ENCODE data around the gene UNC45A. TPM values are rescaled to one million over a fixed set of nuclear protein-coding genes. Genes with fewer than 3 reads are reported as not detected.

The UNC45A gene
- total RNA-seq, 1 donor from 2014 or later = 72.8 TPM

GRCh38 chr15:90954712-90955623 is 19.9 kb downstream of the UNC45A start, which contains the start of gene RCCD1:
RCCD1 (plus strand) TSS chr15:90954884; CDS start chr15:90956735, 1,851 bp downstream.
- ATAC-seq (ENCODE audit: low read depth) = peak; percentile 94
- intact Hi-C loops (cut with micrococcal nuclease) = loop anchor here (1.0 to 10.0 kb wide), 7 partner anchors 20 to 1120 kb away; partner anchors contain the start of genes PRC1 and UNC45A
- TF ChIP-seq, protein P1, sequence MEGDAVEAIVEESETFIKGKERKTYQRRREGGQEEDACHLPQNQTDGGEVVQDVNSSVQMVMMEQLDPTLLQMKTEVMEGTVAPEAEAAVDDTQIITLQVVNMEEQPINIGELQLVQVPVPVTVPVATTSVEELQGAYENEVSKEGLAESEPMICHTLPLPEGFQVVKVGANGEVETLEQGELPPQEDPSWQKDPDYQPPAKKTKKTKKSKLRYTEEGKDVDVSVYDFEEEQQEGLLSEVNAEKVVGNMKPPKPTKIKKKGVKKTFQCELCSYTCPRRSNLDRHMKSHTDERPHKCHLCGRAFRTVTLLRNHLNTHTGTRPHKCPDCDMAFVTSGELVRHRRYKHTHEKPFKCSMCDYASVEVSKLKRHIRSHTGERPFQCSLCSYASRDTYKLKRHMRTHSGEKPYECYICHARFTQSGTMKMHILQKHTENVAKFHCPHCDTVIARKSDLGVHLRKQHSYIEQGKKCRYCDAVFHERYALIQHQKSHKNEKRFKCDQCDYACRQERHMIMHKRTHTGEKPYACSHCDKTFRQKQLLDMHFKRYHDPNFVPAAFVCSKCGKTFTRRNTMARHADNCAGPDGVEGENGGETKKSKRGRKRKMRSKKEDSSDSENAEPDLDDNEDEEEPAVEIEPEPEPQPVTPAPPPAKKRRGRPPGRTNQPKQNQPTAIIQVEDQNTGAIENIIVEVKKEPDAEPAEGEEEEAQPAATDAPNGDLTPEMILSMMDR (IDR thresholded peaks at IDR 0.05) = no peak

DNA sequence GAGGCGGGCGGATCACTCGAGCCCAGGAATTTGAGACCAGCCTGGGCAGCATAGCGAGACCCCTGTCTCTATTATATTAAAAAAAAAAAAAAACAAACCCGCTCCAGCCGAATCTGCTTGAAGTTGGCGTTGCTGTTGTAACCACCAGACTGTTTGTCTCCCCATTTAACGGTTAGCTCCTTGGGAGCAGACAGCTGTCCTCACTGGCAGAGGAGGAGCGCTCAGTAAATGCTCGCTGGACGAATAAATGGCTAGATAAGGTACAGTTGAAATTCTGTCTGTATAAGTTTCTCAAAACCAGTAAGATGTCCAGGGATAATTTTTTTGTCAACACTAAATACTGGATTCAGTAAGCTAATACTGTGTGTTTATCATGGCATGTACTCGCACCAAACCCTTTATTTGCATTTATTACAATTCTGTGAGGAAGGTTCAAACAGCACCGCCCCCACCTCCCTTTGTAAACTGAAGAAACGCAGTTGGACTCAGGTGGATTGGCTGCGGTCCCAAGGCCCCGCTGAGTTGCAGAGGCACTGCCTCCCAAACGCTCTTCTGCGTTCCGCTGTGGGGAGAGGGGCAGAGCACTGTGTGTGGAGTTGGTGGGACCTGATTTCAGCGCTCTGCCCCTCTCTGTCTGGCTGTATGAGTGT is 20.7 kb downstream of the UNC45A start:
- DNase-seq (no peak), ATAC-seq (ENCODE audit: low read depth) (no peak)
- ChIA-PET CTCF (interaction anchor here (0.7 to 4.7 kb wide), 13 partner anchors 21 to 316 kb away, joined by 3 to 39 read pairs (median 5); partner anchors contain the start of genes HDDC3, MAN2A2 and UNC45A), POLR2A (interaction anchor here (0.7 to 2.2 kb wide), 5 partner anchors 19 to 74 kb away, joined by 3 to 17 read pairs (median 3); partner anchors contain the start of gene HDDC3)
- Mint-ChIP-seq H3K36me3 (ENCODE audit: low read depth) (peaks cover 41% of the 10 kb centered on the region), H3K4me1 (peaks cover 21% of the 10 kb centered on the region), H3K27me3 (no peaks in the 10 kb centered on the region), H3K4me3 (peak overlapping the region; percentile 88), H3K27ac (no peak overlapping the region), H3K9me3 (no peaks in the 10 kb centered on the region)
- intact Hi-C loops (cut with micrococcal nuclease) = loop anchor here (1.0 to 10.0 kb wide), 7 partner anchors 25 to 1119 kb away; partner anchors contain the start of gene VPS33B
- TF ChIP-seq, protein P1 (IDR thresholded peaks at IDR 0.05) = no peak

More at GRCh38 chr15:90954712-90955623, 19.9 kb downstream of the UNC45A start, which contains the start of gene RCCD1:
- peak within 1 kb of the TSS; percentile 88 for H3K4me3 Mint-ChIP-seq
- no peaks in the 10 kb centered on the region for H3K27me3 Mint-ChIP-seq
- DNase-seq = peak; percentile 83
- H3K27ac Mint-ChIP-seq = peak within 1 kb of the TSS; percentile 92
- ChIA-PET CTCF (interaction anchor here (0.8 to 4.7 kb wide), 9 partner anchors 20 to 317 kb away, joined by 4 to 39 read pairs (median 9); partner anchors contain the start of genes HDDC3 and UNC45A), POLR2A (interaction anchor here (0.5 to 2.5 kb wide), 18 partner anchors 9 to 723 kb away, joined by 3 to 26 read pairs (median 4); partner anchors contain the start of genes HDDC3, MAN2A2, PRC1 and UNC45A)
- H3K9me3 Mint-ChIP-seq = no peaks in the 10 kb centered on the region
- H3K36me3 Mint-ChIP-seq (ENCODE audit: low read depth) = peaks cover 42% of the 10 kb centered on the region
- peaks cover 21% of the 10 kb centered on the region for H3K4me1 Mint-ChIP-seq

DNA sequence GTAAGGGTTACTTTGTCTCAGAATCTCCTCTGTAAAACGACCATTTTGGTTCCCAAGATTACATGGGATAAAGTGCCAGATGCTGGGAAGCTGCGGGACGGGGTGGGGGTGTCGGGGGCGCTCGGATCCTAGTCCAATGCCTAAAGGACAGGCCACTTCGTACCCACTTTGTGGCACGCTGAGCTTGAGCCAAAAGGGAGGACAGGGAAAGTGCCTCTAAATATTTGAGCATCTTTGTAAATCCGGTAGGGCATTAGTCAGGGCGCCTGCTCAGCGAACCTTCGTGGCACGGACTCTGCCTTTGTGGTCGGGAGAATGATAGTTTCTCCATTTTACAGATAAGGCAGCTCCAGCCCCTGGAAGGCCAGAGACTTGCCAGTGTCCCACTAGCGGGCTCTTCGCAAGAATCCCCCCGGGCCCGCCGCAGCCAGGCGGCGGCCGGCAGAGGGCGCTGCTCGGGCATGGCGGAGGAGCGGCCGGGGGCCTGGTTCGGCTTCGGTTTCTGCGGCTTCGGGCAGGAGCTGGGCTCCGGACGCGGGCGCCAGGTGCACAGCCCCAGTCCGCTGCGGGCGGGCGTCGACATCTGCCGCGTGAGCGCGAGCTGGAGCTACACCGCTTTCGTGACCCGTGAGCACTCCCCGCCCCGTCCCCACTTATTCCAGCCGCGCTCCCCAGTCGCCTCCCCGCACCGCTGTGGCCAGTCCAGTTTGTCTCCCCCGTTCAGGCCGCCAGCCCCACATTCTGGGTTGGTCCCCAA is 21.4 kb downstream of the UNC45A start:
- intact Hi-C loops (cut with micrococcal nuclease) = loop anchor here (1.0 to 10.0 kb wide), 5 partner anchors 66 to 1118 kb away; partner anchors contain the start of gene VPS33B
- ATAC-seq (ENCODE audit: low read depth) = peak; percentile 12
- H3K27ac Mint-ChIP-seq = peak overlapping the region; percentile 46
- peaks cover 21% of the 10 kb centered on the region for H3K4me1 Mint-ChIP-seq
- no peaks in the 10 kb centered on the region for H3K9me3 Mint-ChIP-seq
- no peaks in the 10 kb centered on the region for H3K27me3 Mint-ChIP-seq
- peak overlapping the region; percentile 88 for H3K4me3 Mint-ChIP-seq
- peak; percentile 67 for DNase-seq
- ChIA-PET POLR2A (interaction anchor here (0.6 to 2.2 kb wide), 10 partner anchors 19 to 356 kb away, joined by 3 to 17 read pairs (median 4); partner anchors contain the start of genes HDDC3, UNC45A and VPS33B), CTCF (interaction anchor here (0.6 to 4.7 kb wide), 22 partner anchors 20 to 315 kb away, joined by 3 to 39 read pairs (median 4); partner anchors contain the start of genes HDDC3, MAN2A2 and UNC45A)
- TF ChIP-seq, protein P1 (IDR thresholded peaks at IDR 0.05) = peak; percentile 25
- H3K36me3 Mint-ChIP-seq (ENCODE audit: low read depth) = peaks cover 44% of the 10 kb centered on the region

DNA sequence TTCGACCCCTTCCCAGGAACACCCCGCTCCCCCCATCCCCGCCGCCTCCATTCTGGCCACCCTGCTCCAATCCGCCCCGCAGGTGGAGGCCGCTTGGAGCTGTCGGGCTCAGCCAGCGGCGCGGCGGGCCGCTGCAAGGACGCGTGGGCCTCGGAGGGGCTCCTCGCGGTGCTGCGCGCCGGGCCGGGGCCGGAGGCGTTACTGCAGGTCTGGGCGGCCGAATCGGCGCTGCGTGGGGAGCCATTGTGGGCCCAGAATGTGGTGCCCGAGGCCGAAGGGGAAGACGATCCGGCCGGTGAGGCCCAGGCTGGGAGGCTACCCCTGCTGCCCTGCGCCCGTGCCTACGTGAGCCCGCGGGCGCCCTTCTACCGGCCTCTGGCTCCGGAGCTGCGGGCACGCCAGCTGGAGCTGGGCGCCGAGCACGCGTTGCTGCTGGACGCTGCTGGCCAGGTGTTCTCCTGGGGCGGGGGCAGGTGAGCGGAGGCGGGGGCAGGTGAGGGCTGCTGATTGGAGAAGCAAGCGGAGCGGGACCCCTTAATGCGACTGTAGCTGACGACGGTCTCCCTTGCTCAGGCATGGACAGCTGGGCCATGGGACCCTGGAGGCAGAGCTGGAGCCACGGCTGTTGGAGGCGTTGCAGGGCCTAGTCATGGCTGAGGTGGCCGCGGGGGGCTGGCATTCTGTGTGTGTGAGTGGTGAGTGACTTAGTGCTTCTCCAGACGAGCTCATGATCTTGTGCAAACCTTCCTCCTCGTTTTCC is 22.1 kb downstream of the UNC45A start:
- peaks cover 43% of the 10 kb centered on the region for H3K36me3 Mint-ChIP-seq (ENCODE audit: low read depth)
- POLR2A ChIA-PET = interaction anchor here (0.6 to 2.2 kb wide), 10 partner anchors 22 to 355 kb away, joined by 3 to 17 read pairs (median 4); partner anchors contain the start of genes HDDC3, UNC45A and VPS33B
- H3K27me3 Mint-ChIP-seq = no peaks in the 10 kb centered on the region
- H3K4me1 Mint-ChIP-seq = peaks cover 21% of the 10 kb centered on the region
- DNase-seq = no peak
- H3K9me3 Mint-ChIP-seq = no peaks in the 10 kb centered on the region
- peak overlapping the region; percentile 88 for H3K4me3 Mint-ChIP-seq
- intact Hi-C loops (cut with micrococcal nuclease) = loop anchor here (5.0 to 10.0 kb wide), 3 partner anchors 265 to 1118 kb away; no protein-coding TSS in a partner anchor
- no peak for ATAC-seq (ENCODE audit: low read depth)
- no peak overlapping the region for H3K27ac Mint-ChIP-seq
- CTCF ChIA-PET = interaction anchor here (0.6 to 4.7 kb wide), 23 partner anchors 10 to 315 kb away, joined by 3 to 39 read pairs (median 4); partner anchors contain the start of genes HDDC3, MAN2A2 and UNC45A
- TF ChIP-seq, protein P1 (IDR thresholded peaks at IDR 0.05) = no peak

Measured in activated B cell treated with CpG ODN at 0.5 μM for 24 hours (primary cell).